ENCODE results near the gene CHD6. TPM values are rescaled to one million over a fixed set of nuclear protein-coding genes. Genes with fewer than 3 reads are reported as not detected.

The CHD6 gene
- total RNA-seq, 4 donors from 2014 or later, result 24.7 to 89.7 (median 36.6) TPM

GRCh38 chr20:41575412-41575811 lies 42.8 kb downstream of the CHD6 start:
- no peaks in the 10 kb centered on the region for H3K27me3 ChIP-seq
- no peak for TF ChIP-seq EP300 (IDR thresholded peaks at IDR 0.05)
- no peak for TF ChIP-seq POLR2AphosphoS5 (IDR thresholded peaks at IDR 0.05)
- TF ChIP-seq POLR2A (IDR thresholded peaks at IDR 0.05), result no peak
- TF ChIP-seq CTCF (IDR thresholded peaks at IDR 0.05), result no peak
- DNase-seq (ENCODE audit: low spot score in 2 of 2), result no peak
- 94% methylated on average over 3 of the region's 3 CpGs for WGBS
- H3K36me3 ChIP-seq, result no peaks in the 10 kb centered on the region
- H3K27ac ChIP-seq, result no peak overlapping the region
- H3K9me3 ChIP-seq, result no peaks in the 10 kb centered on the region
- H3K4me1 ChIP-seq, result peaks cover 33% of the 10 kb centered on the region
- H3K4me3 ChIP-seq, result no peak overlapping the region

- 91% methylated on average over 7 of the region's 7 CpGs for WGBS
- Histone ChIP-seq H3K4me1 (peaks cover 35% of the 10 kb centered on the region), H3K4me3 (no peak overlapping the region), H3K36me3 (no peaks in the 10 kb centered on the region), H3K27ac (no peak overlapping the region), H3K9me3 (no peaks in the 10 kb centered on the region), H3K27me3 (no peaks in the 10 kb centered on the region)
- no peak for TF ChIP-seq POLR2AphosphoS5 (IDR thresholded peaks at IDR 0.05)
- no peak for TF ChIP-seq POLR2A (IDR thresholded peaks at IDR 0.05)
- TF ChIP-seq CTCF (IDR thresholded peaks at IDR 0.05), result no peak
- TF ChIP-seq EP300 (IDR thresholded peaks at IDR 0.05), result no peak
- DNase-seq (ENCODE audit: low spot score in 2 of 2), result no peak
Observed at GRCh38 chr20:41574802-41575389, 43.3 kb downstream of the CHD6 start.

GRCh38 chr20:41573955-41574354 lies 44.2 kb downstream of the CHD6 start:
- no peak for TF ChIP-seq POLR2A (IDR thresholded peaks at IDR 0.05)
- Histone ChIP-seq H3K4me1 (peaks cover 27% of the 10 kb centered on the region), H3K27me3 (no peaks in the 10 kb centered on the region), H3K27ac (no peak overlapping the region), H3K4me3 (no peak overlapping the region), H3K36me3 (no peaks in the 10 kb centered on the region), H3K9me3 (no peaks in the 10 kb centered on the region)
- no peak for DNase-seq (ENCODE audit: low spot score in 2 of 2)
- WGBS, result 51% methylated on average over 2 of the region's 2 CpGs

- Histone ChIP-seq H3K9me3 (no peaks in the 10 kb centered on the region), H3K4me3 (no peak overlapping the region), H3K27ac (no peak overlapping the region), H3K27me3 (no peaks in the 10 kb centered on the region), H3K36me3 (peaks cover 2% of the 10 kb centered on the region), H3K4me1 (peaks cover 27% of the 10 kb centered on the region)
- TF ChIP-seq POLR2A (IDR thresholded peaks at IDR 0.05), result no peak
- TF ChIP-seq POLR2AphosphoS5 (IDR thresholded peaks at IDR 0.05), result no peak
- no peak for TF ChIP-seq EP300 (IDR thresholded peaks at IDR 0.05)
- TF ChIP-seq CTCF (IDR thresholded peaks at IDR 0.05), result no peak
- 85% methylated on average over 3 of the region's 3 CpGs for WGBS
- DNase-seq (ENCODE audit: low spot score in 2 of 2), result no peak
Observed at GRCh38 chr20:41572010-41572572, 46.1 kb downstream of the CHD6 start.

- 74% methylated on average over 2 of the region's 2 CpGs for WGBS
- no peak overlapping the region for H3K4me3 ChIP-seq
- peaks cover 27% of the 10 kb centered on the region for H3K4me1 ChIP-seq
- no peak for DNase-seq (ENCODE audit: low spot score in 2 of 2)
- H3K9me3 ChIP-seq, result no peaks in the 10 kb centered on the region
- peaks cover 3% of the 10 kb centered on the region for H3K36me3 ChIP-seq
- no peak overlapping the region for H3K27ac ChIP-seq
- TF ChIP-seq POLR2A (IDR thresholded peaks at IDR 0.05), result no peak
- TF ChIP-seq EP300 (IDR thresholded peaks at IDR 0.05), result no peak
- H3K27me3 ChIP-seq, result no peaks in the 10 kb centered on the region
Observed at GRCh38 chr20:41571006-41571405, 47.2 kb downstream of the CHD6 start.

GRCh38 chr20:41570557-41570956 lies 47.6 kb downstream of the CHD6 start:
- Histone ChIP-seq H3K4me3 (no peak overlapping the region), H3K9me3 (no peaks in the 10 kb centered on the region), H3K36me3 (peaks cover 3% of the 10 kb centered on the region), H3K4me1 (peaks cover 27% of the 10 kb centered on the region), H3K27ac (no peak overlapping the region), H3K27me3 (no peaks in the 10 kb centered on the region)
- TF ChIP-seq POLR2AphosphoS5 (IDR thresholded peaks at IDR 0.05) (no peak), EP300 (IDR thresholded peaks at IDR 0.05) (no peak), CTCF (IDR thresholded peaks at IDR 0.05) (no peak), POLR2A (IDR thresholded peaks at IDR 0.05) (no peak)
- DNase-seq (ENCODE audit: low spot score in 2 of 2), result no peak
